GM18499 (cell line): ENCODE measurements around the gene ZEB2.

Experiments
- ATAC-seq: cut with Tn5 transposase; IDR thresholded peaks from one replicate; pipeline ENCODE4 v1.9.1; 2021; ENCODE audit warnings: moderate number of reproducible peaks; ENCODE audit not compliant: insufficient read depth, unreplicated experiment

ZEB2 gene

GRCh38 chr2:144475044-144475443 is 44.9 kb downstream of the ZEB2 start:
- ATAC-seq: no peak

- ATAC-seq: no peak
These were observed 45.9 kb downstream of the ZEB2 start for GRCh38 chr2:144474017-144474416.

- ATAC-seq: no peak
These were observed 47.0 kb downstream of the ZEB2 start for GRCh38 chr2:144472911-144473310.

- no peak for ATAC-seq
These were observed 47.9 kb downstream of the ZEB2 start for GRCh38 chr2:144472046-144472412.

GRCh38 chr2:144471305-144472045 is 48.4 kb downstream of the ZEB2 start:
- peak; percentile 84 for ATAC-seq

GRCh38 chr2:144470816-144471215 is 49.1 kb downstream of the ZEB2 start:
- ATAC-seq: no peak

GRCh38 chr2:144470334-144470733 is 49.6 kb downstream of the ZEB2 start:
- ATAC-seq: no peak

- ATAC-seq: no peak
These were observed 50.1 kb downstream of the ZEB2 start for GRCh38 chr2:144469798-144470197.

GRCh38 chr2:144468823-144469595 is 50.9 kb downstream of the ZEB2 start:
- ATAC-seq: no peak

GRCh38 chr2:144467502-144468137 is 52.3 kb downstream of the ZEB2 start:
- no peak for ATAC-seq

- ATAC-seq: no peak
These were observed 53.3 kb downstream of the ZEB2 start for GRCh38 chr2:144466637-144467036.

- no peak for ATAC-seq
These were observed 54.2 kb downstream of the ZEB2 start for GRCh38 chr2:144465749-144466148.

- ATAC-seq: no peak
These were observed 55.2 kb downstream of the ZEB2 start for GRCh38 chr2:144464730-144465129.

GRCh38 chr2:144463266-144463665 is 56.7 kb downstream of the ZEB2 start:
- ATAC-seq: no peak

- ATAC-seq: no peak
These were observed 57.7 kb downstream of the ZEB2 start for GRCh38 chr2:144462266-144462665.

- no peak for ATAC-seq
These were observed 58.6 kb downstream of the ZEB2 start for GRCh38 chr2:144461308-144461766.

- ATAC-seq: no peak
These were observed 59.1 kb downstream of the ZEB2 start for GRCh38 chr2:144460727-144461307.

- ATAC-seq: no peak
These were observed 60.0 kb downstream of the ZEB2 start for GRCh38 chr2:144459937-144460336.

- ATAC-seq: no peak
These were observed 60.6 kb downstream of the ZEB2 start for GRCh38 chr2:144459286-144459685.

- ATAC-seq: no peak
These were observed 61.4 kb downstream of the ZEB2 start for GRCh38 chr2:144458541-144458940.

GRCh38 chr2:144456680-144457079 is 63.2 kb downstream of the ZEB2 start:
- no peak for ATAC-seq
